ENCODE results near the gene ZBTB49.

ZBTB49 gene

GRCh38 chr4:4356106-4357041 lies 66.3 kb downstream of the ZBTB49 start:
- no peak for DNase-seq (ENCODE audit: low read depth)

DNA sequence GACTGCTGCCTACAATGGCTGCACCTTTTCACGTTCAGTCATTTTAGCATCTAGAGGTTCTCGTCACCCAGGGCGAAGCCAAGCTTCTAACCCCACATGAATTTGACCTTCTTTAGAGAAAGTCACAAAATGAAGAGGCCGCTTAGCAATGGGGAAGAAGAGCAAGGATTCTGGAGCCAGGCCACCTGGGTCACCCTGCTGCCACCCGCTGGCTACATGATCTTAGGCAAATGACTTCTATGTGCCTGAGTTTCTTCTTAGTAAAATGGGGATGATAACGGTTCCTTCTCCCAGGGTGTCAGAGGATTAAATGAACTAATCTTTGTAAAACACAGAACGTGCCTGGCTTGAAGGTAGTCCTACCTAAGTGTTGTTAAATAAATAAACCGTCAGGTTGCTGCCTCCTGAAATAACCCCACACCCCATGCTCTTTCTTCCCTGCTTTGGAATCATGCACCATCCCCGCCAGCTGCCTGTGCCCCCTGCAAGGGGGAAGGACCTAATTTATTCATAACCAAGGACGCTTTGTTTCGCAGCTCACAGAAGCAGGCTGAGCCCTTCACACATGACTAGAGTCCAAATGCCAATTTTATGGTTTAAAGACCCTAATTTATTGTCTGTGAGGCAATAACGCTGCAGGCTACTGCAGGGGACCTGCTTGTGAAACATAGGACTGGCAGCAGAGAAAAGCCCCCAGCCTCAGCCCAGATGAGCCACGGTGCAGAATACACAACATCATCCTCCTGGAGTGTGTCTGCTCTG lies 68.2 kb downstream of the ZBTB49 start:
- no peak for DNase-seq (ENCODE audit: low read depth)

GRCh38 chr4:4361883-4362282 lies 71.8 kb downstream of the ZBTB49 start:
- no peak for DNase-seq (ENCODE audit: low read depth)

DNA sequence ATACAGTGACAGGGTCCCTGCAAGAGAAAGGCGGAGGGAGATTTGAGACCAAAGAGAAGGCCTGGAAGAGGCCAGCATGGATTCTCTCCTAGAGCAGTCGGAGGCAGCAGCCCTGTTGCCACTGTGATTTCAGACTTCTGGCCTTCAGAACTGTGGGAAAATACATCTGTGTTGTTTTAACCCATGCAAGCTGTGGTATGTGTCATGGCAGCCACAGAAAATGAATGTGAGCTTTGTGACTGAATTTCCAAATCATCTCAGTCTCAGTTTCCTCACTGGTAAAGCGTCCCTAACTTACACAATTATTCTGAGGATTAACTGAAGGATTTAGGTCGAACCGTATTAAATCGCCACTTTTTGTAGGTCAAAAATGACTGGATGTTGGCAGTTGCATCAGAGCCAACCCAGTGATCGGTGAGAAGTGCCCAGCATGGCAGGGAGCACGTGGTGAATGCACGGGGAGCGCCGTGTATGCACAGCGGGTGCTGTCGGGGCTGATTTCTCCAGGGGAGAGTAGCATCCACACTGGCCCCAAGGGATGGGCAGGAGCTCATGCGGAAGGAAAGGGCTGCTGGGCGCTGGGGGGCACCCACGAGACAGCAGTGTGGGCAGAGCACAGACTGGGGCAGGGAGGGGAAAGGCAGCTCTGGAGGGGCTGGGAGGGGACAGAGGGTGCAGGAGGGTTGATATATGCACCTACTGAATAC lies 73.1 kb downstream of the ZBTB49 start:
- no peak for DNase-seq (ENCODE audit: low read depth)

DNA sequence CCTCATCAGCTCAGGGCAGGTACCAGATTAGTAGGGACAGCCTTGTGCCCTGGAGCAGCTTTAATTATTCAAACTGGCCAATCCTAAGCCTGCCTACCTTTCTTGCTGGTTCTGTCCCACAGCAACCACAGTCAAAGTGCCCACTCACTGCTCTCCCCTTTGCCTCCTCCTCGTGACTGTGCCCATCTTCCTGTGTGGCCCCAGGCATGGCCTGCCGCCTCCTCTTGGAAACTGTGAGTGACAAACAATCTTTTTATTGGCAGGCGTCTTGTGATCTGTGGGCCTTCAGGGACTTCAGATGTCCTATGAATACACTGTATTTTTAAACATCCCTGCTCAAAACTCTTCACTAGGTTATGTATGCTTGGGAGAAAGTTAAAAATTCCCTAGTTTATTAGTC lies 74.0 kb downstream of the ZBTB49 start:
- DNase-seq (ENCODE audit: low read depth), result no peak

DNA sequence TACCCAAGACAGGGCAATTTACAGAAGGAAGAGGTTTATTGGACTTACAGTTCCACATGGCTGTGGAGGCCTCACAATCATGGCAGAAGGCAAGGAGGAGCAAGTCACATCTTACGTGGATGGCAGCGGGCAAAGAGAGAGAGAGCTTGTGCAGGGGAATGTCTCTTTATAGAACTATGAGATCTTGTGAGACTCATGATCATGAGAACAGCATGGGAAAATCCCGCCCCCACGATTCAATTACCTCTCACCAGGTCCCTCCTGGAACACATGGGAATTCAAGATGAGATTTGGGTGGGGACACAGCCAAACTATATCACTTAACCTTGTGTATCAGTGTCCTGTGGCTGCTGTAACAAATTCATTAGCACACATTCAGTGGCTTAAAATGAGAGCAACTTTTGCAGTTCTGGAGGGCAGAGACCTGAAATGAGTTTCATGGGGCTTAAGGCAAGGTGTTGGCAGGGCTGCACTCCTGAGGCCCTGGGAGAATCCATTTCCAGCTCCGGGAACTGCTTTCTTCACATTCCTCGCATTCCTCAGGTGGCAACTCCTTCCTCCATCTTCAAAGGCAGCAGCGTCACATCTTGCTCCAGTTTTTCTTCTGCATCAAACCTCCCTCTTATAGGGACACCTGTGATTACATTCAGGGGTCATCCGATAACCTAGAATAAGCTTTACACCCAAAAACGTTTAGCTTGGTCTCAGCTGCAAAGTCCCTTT lies 74.6 kb downstream of the ZBTB49 start:
- no peak for DNase-seq (ENCODE audit: low read depth)

DNA sequence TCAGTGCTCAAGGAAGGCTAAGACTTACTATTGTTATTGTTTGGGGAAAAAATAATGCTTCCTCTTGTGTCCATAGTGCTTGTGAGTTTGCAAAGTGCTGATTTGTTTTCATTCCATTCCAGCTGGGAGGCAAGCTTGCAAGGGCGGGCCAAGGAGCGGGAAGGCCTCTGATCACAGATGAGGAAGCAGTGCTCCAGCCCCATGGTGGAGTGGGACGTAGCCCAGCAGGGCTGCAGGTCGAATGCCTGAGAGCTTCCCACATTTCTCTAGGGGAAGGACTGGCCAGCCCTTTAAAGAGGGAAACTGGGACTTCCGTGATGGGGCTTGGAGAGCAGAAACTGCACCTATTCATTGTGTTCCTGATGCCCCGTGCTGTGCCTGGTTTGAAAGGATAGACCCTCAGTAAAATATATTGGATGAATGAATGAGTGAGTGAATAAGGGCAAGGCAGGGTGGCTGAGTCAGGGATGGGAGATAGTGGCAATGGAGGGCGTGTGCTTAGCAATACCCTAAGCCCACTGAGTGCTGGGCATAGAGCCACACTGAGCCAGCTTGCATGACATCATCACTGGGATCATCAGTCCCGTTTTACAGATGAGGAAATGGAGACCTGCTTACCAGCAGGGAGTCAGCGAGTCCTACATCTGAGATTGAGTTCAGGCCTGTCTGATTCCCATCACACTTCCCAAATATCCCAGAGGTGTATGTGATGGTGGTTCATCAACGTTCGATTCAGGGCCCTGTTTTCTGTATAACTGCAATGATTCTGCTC lies 78.9 kb downstream of the ZBTB49 start:
- DNase-seq (ENCODE audit: low read depth), result no peak

All from stimulated activated CD8-positive, alpha-beta memory T cell treated with anti-CD3 and anti-CD28 coated beads, Interleukin-12 subunit alpha, Interleukin-12 subunit beta, amount 100 ng/mL, for 1 hour (primary cell).